Vagina (tissue), 2 donors: ENCODE data around the gene LRP3.

Source experiments
- POLR2A ChIP-seq, 2 donors: fragments of 450-650 bp; IDR thresholded peaks; one replicate each; pipeline ENCODE4 v1.6.1; 2017; ENCODE audit warnings: antibody characterized with exemption in 2 of 2, mild to moderate bottlenecking in 2 of 2, moderate library complexity in 2 of 2
- TF ChIP-seq, protein P1 (sequence below), 3 experiments: fragments of 450-650 bp in 2 of 3; fragments of 200-600 bp in 1 of 3; sonication (generic) in 1 of 3; IDR thresholded peaks; one replicate each; pipeline ENCODE4 v1.5.1; 2017 to 2019; ENCODE audit warnings: antibody characterized with exemption in 3 of 3, mild to moderate bottlenecking in 2 of 3, moderate library complexity in 2 of 3

DNA sequence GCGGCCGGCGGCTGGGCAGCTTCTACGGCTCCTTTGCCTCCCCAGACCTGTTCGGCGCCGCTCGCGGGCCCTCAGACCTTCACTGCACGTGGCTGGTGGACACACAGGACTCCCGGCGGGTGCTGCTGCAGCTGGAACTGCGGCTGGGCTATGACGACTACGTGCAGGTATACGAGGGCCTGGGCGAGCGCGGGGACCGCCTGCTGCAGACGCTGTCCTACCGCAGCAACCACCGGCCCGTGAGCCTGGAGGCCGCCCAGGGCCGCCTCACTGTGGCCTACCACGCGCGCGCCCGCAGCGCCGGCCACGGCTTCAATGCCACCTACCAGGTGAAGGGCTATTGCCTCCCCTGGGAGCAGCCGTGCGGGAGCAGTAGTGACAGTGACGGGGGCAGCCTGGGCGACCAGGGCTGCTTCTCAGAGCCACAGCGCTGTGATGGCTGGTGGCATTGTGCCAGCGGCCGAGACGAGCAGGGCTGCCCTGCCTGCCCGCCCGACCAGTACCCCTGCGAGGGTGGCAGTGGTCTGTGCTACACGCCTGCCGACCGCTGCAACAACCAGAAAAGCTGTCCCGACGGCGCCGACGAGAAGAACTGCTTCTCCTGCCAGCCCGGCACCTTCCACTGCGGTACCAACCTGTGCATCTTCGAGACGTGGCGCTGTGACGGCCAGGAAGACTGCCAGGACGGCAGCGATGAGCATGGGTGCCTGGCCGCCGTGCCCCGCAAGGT, 11.6 kb downstream of the LRP3 start:
- TF ChIP-seq POLR2A (IDR thresholded peaks at IDR 0.05) = no peak
- TF ChIP-seq, protein P1, sequence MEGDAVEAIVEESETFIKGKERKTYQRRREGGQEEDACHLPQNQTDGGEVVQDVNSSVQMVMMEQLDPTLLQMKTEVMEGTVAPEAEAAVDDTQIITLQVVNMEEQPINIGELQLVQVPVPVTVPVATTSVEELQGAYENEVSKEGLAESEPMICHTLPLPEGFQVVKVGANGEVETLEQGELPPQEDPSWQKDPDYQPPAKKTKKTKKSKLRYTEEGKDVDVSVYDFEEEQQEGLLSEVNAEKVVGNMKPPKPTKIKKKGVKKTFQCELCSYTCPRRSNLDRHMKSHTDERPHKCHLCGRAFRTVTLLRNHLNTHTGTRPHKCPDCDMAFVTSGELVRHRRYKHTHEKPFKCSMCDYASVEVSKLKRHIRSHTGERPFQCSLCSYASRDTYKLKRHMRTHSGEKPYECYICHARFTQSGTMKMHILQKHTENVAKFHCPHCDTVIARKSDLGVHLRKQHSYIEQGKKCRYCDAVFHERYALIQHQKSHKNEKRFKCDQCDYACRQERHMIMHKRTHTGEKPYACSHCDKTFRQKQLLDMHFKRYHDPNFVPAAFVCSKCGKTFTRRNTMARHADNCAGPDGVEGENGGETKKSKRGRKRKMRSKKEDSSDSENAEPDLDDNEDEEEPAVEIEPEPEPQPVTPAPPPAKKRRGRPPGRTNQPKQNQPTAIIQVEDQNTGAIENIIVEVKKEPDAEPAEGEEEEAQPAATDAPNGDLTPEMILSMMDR (IDR thresholded peaks at IDR 0.05) = no peak
